Activated CD4-positive, CD25-positive, alpha-beta regulatory T cell treated with anti-CD3 and anti-CD28 coated beads, Interleukin-2, amount 50 U/mL, for 24 hours (primary cell): ENCODE data around the gene GMEB2.
"Not testable (repeated sequence)": the region's sequence is repeated elsewhere in the genome, so short reads cannot be mapped to it uniquely, and the experiment has no call there.

Source experiments
- ATAC-seq, 2 donors: fragments of 150-1000 bp; cut with Tn5 transposase; one replicate each; pipeline ENCODE4 v1.10.0; 2021; ENCODE audit warnings: mild to moderate bottlenecking in 1 of 2, moderate library complexity in 1 of 2

GMEB2 gene

GRCh38 chr20:63626424-63627128 lies at the start of gene GMEB2:
GMEB2 (minus strand) TSS chr20:63627101; CDS start chr20:63619397, 7,704 bp downstream.
- ATAC-seq, result peak; percentile 53 to 57

- ATAC-seq, result no peak
Measured at GRCh38 chr20:63675681-63676368, 48.9 kb upstream of the GMEB2 start.

- ATAC-seq, result no peak
Measured at GRCh38 chr20:63673951-63674350, 47.0 kb upstream of the GMEB2 start.

- no peak for ATAC-seq
Measured at GRCh38 chr20:63672666-63673065, 45.8 kb upstream of the GMEB2 start.

GRCh38 chr20:63671695-63672094 lies 44.8 kb upstream of the GMEB2 start:
- ATAC-seq, result not testable (repeated sequence)

GRCh38 chr20:63668351-63668750 lies 41.5 kb upstream of the GMEB2 start:
- ATAC-seq, result no peak

GRCh38 chr20:63667858-63668257 lies 41.0 kb upstream of the GMEB2 start:
- ATAC-seq, result no peak

- no peak for ATAC-seq
Measured at GRCh38 chr20:63665708-63666107, 38.8 kb upstream of the GMEB2 start.

- ATAC-seq, result no peak
Measured at GRCh38 chr20:63664861-63665594, 38.1 kb upstream of the GMEB2 start.

- ATAC-seq, result no peak
Measured at GRCh38 chr20:63664143-63664851, 37.4 kb upstream of the GMEB2 start.

- ATAC-seq, result no peak
Measured at GRCh38 chr20:63663332-63664066, 36.6 kb upstream of the GMEB2 start.

- ATAC-seq, result no peak
Measured at GRCh38 chr20:63662813-63663189, 35.9 kb upstream of the GMEB2 start.

- no peak for ATAC-seq
Measured at GRCh38 chr20:63661959-63662812, 35.3 kb upstream of the GMEB2 start.

GRCh38 chr20:63661108-63661507 lies 34.2 kb upstream of the GMEB2 start:
- ATAC-seq, result no peak

- no peak for ATAC-seq
Measured at GRCh38 chr20:63660622-63661021, 33.7 kb upstream of the GMEB2 start.

GRCh38 chr20:63660174-63660573 lies 33.3 kb upstream of the GMEB2 start:
- ATAC-seq, result not testable (repeated sequence)

- ATAC-seq, result no peak
Measured at GRCh38 chr20:63659370-63659769, 32.5 kb upstream of the GMEB2 start.

GRCh38 chr20:63658749-63659187 lies 31.9 kb upstream of the GMEB2 start:
- ATAC-seq, result peak; percentile 2 to 12

- peak; percentile 90 to 91 for ATAC-seq
Measured at GRCh38 chr20:63657937-63658748, 31.2 kb upstream of the GMEB2 start, which contains the start of gene RTEL1. RTEL1 (plus strand) TSS chr20:63658312; CDS start chr20:63659403, 1,091 bp downstream.

- no peak for ATAC-seq
Measured at GRCh38 chr20:63657260-63657936, 30.5 kb upstream of the GMEB2 start.
